ENCODE data around the gene PCDHA1.

PCDHA1 gene

GRCh38 chr5:141001844-141002604 lies 216.1 kb downstream of the PCDHA1 start:
- Histone ChIP-seq H3K4me2 (ENCODE audit: low read length) (no peak overlapping the region), H3K27me3 (ENCODE audit: low read depth, low read length) (no peaks in the 10 kb centered on the region), H2AFZ (ENCODE audit: low read depth, low read length) (no peak overlapping the region), H3K36me3 (replicated peaks; ENCODE audit: low read depth, low read length) (no peaks in the 10 kb centered on the region), H3K9ac (ENCODE audit: low read length) (no peak overlapping the region), H3K79me2 (ENCODE audit: low read length) (no peaks in the 10 kb centered on the region), H4K20me1 (ENCODE audit: insufficient read depth, low read length) (no peaks in the 10 kb centered on the region), H3K4me3 (ENCODE audit: low read length) (no peak overlapping the region), H3K9me3 (ENCODE audit: insufficient read depth, low read length) (no peaks in the 10 kb centered on the region), H3K4me1 (ENCODE audit: low read length) (no peaks in the 10 kb centered on the region), H3K27ac (ENCODE audit: low read length) (no peak overlapping the region)
- TF ChIP-seq EZH2phosphoT487 (IDR thresholded peaks at IDR 0.05; ENCODE audit: low read depth): no peak
- TF ChIP-seq, protein P1, sequence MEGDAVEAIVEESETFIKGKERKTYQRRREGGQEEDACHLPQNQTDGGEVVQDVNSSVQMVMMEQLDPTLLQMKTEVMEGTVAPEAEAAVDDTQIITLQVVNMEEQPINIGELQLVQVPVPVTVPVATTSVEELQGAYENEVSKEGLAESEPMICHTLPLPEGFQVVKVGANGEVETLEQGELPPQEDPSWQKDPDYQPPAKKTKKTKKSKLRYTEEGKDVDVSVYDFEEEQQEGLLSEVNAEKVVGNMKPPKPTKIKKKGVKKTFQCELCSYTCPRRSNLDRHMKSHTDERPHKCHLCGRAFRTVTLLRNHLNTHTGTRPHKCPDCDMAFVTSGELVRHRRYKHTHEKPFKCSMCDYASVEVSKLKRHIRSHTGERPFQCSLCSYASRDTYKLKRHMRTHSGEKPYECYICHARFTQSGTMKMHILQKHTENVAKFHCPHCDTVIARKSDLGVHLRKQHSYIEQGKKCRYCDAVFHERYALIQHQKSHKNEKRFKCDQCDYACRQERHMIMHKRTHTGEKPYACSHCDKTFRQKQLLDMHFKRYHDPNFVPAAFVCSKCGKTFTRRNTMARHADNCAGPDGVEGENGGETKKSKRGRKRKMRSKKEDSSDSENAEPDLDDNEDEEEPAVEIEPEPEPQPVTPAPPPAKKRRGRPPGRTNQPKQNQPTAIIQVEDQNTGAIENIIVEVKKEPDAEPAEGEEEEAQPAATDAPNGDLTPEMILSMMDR (IDR thresholded peaks at IDR 0.05; ENCODE audit: low read depth, low read length): no peak

DNA sequence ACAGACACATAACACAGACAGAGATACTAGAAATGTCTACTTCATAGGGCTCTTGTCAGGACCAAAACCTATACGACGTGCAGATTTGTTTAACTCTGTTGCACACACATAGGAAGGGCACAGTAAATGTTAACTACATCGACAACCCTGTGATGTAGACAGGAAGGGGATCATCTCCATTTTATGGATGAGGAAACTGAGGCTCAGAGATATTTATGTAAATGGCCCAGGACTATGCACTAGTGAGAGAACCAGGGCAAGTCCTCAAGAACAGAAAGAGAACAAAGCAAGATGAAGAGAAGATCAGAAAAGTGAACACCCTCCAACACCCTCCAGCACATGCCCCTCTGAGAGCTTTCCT lies 216.6 kb downstream of the PCDHA1 start:
- Histone ChIP-seq H3K4me2 (ENCODE audit: low read length) (no peak overlapping the region), H4K20me1 (ENCODE audit: insufficient read depth, low read length) (no peaks in the 10 kb centered on the region), H3K36me3 (replicated peaks; ENCODE audit: low read depth, low read length) (no peaks in the 10 kb centered on the region), H3K9ac (ENCODE audit: low read length) (no peak overlapping the region), H2AFZ (ENCODE audit: low read depth, low read length) (no peak overlapping the region), H3K4me3 (ENCODE audit: low read length) (no peak overlapping the region), H3K79me2 (ENCODE audit: low read length) (no peaks in the 10 kb centered on the region), H3K27me3 (ENCODE audit: low read depth, low read length) (no peaks in the 10 kb centered on the region), H3K27ac (ENCODE audit: low read length) (no peak overlapping the region), H3K9me3 (ENCODE audit: insufficient read depth, low read length) (no peaks in the 10 kb centered on the region), H3K4me1 (ENCODE audit: low read length) (no peaks in the 10 kb centered on the region)
- TF ChIP-seq, protein P1 (IDR thresholded peaks at IDR 0.05; ENCODE audit: low read depth, low read length): no peak
- TF ChIP-seq EZH2phosphoT487 (IDR thresholded peaks at IDR 0.05; ENCODE audit: low read depth): no peak

DNA sequence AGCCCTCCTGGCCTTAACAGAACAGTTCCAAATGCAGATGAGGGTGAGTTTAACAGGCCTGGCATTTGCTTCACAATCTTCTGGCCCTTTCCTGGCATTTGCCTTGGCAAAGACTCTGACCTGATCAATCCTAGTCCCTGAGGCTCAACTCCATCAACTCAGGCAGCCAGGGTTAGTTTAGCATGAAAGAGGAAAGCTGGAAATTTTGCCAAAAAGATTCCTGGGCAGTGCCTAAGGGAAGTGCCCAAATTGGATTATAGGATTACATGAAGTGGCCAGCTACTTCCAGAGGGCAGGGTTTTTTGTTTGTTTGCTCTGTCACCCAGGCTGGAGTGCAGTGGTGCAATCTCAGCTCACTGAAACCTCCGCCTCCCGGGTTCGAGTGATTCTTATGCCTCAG lies 217.1 kb downstream of the PCDHA1 start:
- TF ChIP-seq, protein P1 (IDR thresholded peaks at IDR 0.05; ENCODE audit: low read depth, low read length): no peak
- Histone ChIP-seq H3K4me2 (ENCODE audit: low read length) (no peak overlapping the region), H3K27me3 (ENCODE audit: low read depth, low read length) (no peaks in the 10 kb centered on the region), H3K4me3 (ENCODE audit: low read length) (no peak overlapping the region), H2AFZ (ENCODE audit: low read depth, low read length) (no peak overlapping the region), H3K9ac (ENCODE audit: low read length) (no peak overlapping the region), H3K9me3 (ENCODE audit: insufficient read depth, low read length) (no peaks in the 10 kb centered on the region), H3K4me1 (ENCODE audit: low read length) (no peaks in the 10 kb centered on the region), H4K20me1 (ENCODE audit: insufficient read depth, low read length) (no peaks in the 10 kb centered on the region), H3K79me2 (ENCODE audit: low read length) (no peaks in the 10 kb centered on the region), H3K27ac (ENCODE audit: low read length) (no peak overlapping the region), H3K36me3 (replicated peaks; ENCODE audit: low read depth, low read length) (no peaks in the 10 kb centered on the region)

- Histone ChIP-seq H3K4me1 (ENCODE audit: low read length) (no peaks in the 10 kb centered on the region), H2AFZ (ENCODE audit: low read depth, low read length) (no peak overlapping the region), H3K79me2 (ENCODE audit: low read length) (no peaks in the 10 kb centered on the region), H3K36me3 (replicated peaks; ENCODE audit: low read depth, low read length) (no peaks in the 10 kb centered on the region), H3K9ac (ENCODE audit: low read length) (no peak overlapping the region), H3K9me3 (ENCODE audit: insufficient read depth, low read length) (no peaks in the 10 kb centered on the region), H3K27me3 (ENCODE audit: low read depth, low read length) (no peaks in the 10 kb centered on the region), H3K27ac (ENCODE audit: low read length) (no peak overlapping the region), H4K20me1 (ENCODE audit: insufficient read depth, low read length) (no peaks in the 10 kb centered on the region), H3K4me2 (ENCODE audit: low read length) (no peak overlapping the region), H3K4me3 (ENCODE audit: low read length) (no peak overlapping the region)
- TF ChIP-seq EZH2phosphoT487 (IDR thresholded peaks at IDR 0.05; ENCODE audit: low read depth): no peak
- TF ChIP-seq, protein P1 (IDR thresholded peaks at IDR 0.05; ENCODE audit: low read depth, low read length): no peak
Observed at GRCh38 chr5:141003791-141004611, 218.1 kb downstream of the PCDHA1 start.

Data from OCI-LY3 (cell line).